NCI-H82 treated with DMSO at 0.1 percent for 48 hours (cell line): Measurements from ENCODE around the gene SELENOT.
"Not testable (repeated sequence)": the region's sequence is repeated elsewhere in the genome, so short reads cannot be mapped to it uniquely, and the experiment has no call there.

Source experiments
- DNase-seq: peaks from one replicate; lab custom pipeline; 2025; ENCODE audit not compliant: unreplicated experiment; lab: John Stamatoyannopoulos, UW

The SELENOT gene, protein sequence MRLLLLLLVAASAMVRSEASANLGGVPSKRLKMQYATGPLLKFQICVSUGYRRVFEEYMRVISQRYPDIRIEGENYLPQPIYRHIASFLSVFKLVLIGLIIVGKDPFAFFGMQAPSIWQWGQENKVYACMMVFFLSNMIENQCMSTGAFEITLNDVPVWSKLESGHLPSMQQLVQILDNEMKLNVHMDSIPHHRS

DNA sequence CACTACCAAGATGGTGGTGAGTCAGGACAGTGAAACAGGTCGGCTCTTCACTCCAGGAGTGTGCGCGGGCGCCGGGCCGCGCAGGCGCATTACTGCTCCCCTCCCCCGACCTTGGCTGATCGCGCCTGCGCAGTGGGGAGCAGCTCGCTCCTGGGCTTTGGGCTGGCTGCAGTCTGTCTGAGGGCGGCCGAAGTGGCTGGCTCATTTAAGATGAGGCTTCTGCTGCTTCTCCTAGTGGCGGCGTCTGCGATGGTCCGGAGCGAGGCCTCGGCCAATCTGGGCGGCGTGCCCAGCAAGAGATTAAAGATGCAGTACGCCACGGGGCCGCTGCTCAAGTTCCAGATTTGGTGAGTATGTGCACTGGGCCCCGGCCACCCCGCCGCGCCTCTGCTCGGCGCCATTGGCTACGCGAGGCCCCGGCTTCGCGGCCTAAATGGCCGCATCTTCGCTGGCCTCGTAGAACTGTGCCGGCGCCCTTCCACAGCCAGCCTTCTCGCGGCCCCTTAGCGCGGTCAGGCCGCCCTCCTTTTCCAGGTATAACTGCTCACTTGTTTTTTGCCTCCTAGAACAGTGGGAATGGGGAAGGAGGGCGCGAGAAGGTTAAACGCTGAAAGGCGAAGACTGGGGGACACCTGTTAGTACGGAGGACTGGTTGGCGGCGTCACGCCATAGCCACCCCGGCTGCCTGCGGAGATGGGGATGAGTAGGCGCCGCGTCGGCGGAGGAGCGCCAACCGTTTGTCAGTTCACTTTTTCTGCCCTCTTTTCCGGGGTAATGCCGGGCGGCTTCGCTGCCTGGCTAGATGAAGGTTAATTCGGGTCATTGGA is at the start of gene SELENOT:
Gene SELENOT, plus strand, starts transcription at position 169 of the 827 bp plus-strand sequence. Its CDS starts 42 bp downstream, at position 211.
- DNase-seq = peak; percentile 89

DNA sequence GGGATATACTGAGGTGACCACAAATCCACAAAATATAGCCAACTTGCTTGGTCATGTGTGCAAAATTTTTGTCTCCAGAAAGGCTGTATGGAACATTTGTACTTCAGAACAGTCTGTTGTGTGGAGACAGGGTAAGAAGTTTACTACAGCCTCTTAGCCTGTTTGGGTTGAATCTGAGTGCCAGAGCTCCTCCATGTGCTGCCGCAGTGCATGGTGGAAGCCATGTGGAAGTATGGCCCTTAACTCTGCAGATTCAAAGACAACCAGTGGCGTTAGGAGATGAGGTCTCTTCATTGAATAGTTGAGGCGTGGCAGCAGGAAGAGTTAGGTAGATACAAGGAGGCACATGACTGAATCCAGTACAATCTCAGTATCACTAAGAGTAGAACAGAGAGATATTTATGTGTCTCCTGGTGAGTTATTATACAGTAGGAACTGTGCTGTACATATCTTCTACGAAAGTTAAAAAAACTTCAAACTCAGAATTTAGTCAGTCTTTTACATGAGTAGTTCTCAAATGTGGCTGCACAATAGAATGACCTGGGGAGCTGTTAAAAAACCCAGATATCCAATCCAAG is 47.2 kb upstream of the SELENOT start:
- no peak for DNase-seq

DNA sequence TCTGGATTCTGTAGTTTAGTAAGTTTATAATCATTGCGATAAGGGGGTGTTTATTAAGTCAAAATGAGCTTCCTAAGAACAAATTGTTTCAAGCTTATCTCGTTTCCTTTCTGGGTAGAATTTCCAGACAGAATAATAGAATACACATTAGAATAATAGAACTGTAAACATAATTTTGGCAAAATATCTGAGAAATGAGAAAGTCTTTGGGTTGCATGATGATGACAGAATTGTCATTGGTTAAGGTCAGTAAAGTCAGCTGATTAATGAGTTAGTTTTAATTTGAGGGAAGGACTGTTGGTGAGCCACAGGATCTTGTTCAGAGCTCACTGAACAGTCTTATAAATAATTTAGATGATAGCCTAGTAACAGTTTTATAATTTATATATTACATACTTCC is 46.3 kb upstream of the SELENOT start:
- DNase-seq = no peak

DNA sequence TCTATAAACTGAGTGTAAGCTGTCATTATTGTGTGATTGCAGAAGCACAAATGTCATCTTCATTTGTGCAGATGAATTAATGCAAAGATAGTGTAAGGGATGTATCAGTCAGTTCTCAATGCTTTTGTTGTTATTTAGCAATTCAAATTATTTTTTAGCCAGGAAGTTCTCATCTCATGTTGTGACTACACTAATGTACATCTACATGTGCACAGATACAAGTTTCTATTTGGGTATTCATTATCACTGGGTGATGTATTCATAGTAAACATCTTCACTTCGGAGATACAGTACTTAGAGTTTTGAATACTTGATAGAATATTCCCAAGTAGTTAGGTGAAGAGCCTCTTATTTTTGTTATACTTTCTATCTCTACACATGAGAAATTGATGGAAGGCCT is 45.4 kb upstream of the SELENOT start:
- no peak for DNase-seq

DNA sequence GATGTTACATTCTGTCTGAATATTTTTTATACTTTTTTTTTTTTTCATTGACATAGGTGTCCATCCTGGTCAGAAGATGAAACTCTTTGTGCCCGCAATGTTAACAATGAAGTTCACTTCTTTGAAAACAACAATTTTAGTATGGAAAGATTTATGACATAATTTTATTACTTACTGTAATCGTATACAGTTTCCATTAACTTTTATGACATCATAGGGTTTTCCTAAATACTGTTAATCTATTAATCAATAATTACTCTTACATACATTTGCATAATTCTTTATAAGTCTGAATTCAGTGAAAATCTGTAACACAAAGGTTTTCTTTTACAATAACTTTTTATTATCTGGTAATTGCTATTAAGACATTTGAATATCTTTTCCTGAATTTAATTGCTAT is 38.9 kb upstream of the SELENOT start:
- no peak for DNase-seq

DNA sequence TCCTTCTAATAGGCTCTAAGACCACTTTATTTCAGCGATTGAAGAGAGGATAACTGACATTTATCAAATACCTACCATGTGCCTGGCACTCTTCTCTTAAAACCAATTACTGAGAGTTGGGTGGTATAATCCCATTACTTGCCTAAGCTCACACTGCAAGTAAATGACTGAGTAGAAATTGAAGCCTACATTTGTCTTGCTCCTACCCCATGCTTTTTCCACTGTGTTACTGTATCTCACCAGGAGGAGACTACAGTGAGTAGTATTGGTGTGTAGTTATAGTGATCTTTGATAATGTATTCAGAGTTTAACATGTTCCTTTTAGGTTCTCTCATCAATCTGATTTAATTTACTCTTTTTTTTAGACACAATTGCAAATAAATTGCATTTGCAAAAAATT is 35.8 kb upstream of the SELENOT start:
- peak; percentile 96 for DNase-seq

DNA sequence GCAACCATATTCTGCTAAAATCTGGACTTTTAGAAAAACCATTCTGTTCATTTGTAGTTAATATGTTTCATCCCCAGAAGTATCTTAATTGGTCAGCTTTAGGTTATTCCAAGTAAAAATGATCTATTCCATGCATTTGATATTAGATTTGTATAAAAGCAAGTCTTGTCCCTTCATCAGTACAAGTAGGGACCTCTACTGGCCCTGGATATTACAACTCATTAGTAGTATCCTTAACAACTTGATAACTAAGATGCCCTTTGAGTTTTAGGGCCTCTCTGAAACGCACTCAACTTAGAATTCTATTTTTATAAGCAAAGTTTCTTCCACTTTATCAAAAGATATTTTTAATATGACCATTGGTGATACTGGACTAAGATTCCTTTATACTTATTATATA is 25.3 kb upstream of the SELENOT start:
- DNase-seq = no peak

DNA sequence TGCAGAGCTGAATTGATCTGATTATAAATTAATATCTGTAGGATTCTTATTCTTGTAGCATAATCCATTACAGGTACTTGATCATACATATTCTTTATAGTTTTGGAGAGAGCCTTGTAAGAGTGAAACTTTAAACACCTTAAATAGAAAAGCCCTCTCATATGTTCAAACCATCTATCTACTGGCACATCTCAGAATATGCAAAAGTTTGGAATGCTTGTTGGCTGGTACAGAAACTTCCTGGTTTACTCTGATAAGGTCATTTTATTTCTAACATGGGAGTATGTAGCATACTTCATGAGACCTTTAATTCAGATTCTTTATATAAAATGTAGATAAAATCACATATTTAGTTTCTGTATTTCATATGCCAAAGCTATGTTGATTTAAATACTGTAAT is 21.9 kb upstream of the SELENOT start:
- DNase-seq = no peak

DNA sequence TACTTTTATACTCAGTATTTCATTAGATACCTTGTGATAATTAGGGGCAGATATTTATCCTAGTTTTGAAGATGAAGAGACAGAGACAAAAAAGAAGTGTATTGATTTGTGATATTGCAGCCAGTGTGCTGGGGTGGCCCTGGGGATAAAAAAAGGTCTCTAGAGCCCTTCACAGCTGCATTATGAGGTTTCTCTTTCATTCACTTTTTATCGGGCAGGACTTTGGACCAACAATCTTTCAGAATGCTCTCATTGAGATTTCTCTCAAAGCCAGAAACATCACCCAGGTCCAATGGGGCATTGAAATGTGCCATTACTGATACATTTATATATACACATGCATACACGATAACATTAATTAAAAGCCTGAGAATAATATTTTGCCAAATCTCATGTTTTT is 20.5 kb upstream of the SELENOT start:
- no peak for DNase-seq

DNA sequence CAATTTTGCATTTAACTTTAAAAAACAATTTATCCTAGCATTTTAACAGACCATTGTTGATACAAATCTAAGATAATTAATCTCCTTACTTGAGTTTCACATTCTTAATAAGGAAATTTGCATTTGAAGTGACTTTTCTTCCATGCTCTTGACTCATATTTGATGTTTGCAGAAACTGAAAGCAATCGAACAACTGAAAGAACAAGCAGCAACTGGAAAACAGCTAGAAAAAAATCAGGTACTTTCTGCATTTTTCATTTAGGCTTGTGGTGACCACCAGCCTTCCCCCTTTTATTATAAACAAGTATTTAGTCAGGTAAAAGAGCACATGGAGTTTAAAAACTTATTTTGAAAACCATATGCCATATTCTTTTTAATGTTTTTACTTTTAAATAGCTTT is 20.1 kb upstream of the SELENOT start:
- no peak for DNase-seq

DNA sequence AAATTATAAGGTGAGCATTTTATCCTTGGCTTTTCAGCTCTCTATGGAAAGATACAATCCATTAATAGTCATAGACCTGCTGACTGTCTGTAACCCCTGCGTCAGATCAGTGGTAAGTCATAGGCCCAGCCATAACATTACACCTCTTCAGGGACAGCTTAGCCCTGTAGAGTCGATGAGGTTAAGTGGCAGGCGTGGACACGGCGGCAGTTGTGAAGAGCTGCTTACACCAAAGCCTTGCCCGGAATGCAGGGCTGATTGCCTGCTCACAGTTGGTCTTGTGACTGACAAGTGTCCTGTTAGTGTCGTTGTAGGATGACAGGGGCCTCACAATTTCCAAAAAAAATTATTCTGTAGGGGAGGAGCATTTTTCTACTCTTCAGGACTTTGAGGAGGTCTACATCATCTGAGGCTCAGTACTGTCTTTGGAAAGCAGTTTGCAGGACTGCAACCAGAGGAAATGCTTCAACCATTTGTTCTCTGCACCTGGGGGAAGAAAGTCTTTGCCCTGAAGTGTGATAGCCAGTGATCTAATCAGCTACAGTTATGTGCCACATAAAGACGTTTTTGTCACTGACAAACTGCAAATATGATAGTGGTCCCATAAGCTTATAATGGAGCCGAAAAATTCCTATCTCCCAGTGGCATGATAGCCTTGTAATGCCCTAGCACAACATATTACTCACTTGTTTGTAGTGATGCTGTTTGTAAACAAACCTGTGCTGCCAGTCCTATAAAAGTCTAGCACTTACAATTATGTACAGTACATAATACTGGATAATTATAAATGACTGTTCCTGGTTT is 14.9 kb upstream of the SELENOT start:
- DNase-seq = no peak

DNA sequence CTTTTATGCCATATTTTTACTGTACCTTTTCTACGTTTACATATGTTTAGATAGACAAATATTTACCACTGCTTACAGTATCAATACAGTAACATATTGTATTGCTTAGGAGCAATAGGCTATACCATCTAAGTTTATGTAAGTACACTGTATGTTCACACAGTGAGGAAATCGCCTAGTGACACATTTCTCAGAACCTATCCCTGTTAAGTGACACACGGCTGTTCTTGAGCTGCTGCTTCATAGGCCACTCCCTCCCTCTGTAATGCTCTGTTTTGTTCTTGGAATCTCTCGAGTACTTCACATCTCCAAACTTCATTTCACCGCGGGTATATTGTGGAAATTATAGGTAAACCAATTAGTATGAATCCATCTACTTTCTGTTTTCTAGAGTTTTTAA is 13.4 kb upstream of the SELENOT start:
- no peak for DNase-seq

DNA sequence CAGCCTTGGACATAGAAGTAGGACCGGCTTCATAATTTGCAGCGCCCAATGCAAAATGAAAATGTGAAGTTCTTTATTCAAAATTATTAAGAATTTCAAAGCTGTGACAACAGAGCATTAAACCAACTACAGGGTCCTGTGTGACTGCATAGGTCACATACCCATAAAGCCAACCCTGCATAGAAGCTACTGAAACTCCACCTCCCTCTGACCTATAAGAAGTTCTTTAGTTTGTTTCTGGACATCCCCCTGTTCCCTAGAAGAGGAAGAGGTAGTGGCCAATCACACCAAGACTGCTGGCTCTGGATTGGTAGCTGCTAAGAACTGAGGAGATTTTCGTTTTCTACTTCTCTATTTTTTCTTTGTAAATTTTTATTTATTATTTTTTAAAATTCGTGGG is 9.0 kb upstream of the SELENOT start:
- no peak for DNase-seq

DNA sequence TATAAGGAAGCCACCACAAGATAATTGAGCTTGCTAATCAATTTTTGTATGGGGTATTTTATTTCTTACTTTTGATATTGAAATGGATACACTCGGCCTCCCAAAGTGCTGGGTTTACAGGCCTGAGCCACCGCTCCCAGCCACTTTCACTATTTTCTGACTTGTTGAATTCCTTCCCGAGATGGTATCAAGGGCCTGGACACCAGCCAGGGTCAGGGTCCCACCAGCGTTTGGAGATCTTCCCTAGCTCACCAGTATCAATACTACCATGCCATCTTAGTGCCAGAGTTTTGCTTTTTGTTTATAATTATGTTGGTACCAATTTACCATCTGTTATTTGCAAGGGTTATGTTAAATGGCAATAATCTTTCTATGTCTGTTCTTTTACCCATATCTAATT is 5.5 kb upstream of the SELENOT start:
- DNase-seq = no peak

DNA sequence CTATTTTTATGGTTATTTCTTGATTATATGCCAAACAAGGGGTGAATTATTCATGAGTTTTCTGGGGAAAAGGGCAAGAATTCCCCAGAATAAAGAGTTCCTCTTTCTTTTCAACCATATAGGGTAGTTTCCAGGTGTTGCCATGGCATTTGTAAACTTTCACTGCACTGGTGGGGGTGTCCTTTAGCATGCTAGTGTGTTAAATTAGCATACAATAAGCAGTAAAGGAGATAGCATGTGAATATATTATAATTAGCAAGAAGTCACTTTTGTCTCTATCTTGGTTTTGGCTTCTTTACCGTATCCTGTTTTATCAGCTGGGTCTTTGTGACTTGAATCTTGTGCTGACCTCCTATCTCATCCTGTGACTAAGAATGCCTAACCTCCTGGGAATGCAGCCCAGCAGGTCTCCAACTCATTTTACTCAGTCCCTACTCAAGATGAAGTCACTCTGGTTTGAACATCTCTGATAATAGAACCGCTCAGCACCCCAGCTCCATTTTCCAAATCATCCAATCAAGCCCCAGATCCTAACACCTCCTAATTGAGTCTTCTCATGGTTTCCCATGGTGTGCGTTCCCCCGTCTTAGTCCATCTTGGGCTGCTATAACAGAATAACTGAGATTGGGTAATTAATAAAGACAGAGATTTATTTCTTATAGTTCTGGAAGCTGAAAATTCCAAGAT is 3.4 kb upstream of the SELENOT start:
- DNase-seq = no peak

DNA sequence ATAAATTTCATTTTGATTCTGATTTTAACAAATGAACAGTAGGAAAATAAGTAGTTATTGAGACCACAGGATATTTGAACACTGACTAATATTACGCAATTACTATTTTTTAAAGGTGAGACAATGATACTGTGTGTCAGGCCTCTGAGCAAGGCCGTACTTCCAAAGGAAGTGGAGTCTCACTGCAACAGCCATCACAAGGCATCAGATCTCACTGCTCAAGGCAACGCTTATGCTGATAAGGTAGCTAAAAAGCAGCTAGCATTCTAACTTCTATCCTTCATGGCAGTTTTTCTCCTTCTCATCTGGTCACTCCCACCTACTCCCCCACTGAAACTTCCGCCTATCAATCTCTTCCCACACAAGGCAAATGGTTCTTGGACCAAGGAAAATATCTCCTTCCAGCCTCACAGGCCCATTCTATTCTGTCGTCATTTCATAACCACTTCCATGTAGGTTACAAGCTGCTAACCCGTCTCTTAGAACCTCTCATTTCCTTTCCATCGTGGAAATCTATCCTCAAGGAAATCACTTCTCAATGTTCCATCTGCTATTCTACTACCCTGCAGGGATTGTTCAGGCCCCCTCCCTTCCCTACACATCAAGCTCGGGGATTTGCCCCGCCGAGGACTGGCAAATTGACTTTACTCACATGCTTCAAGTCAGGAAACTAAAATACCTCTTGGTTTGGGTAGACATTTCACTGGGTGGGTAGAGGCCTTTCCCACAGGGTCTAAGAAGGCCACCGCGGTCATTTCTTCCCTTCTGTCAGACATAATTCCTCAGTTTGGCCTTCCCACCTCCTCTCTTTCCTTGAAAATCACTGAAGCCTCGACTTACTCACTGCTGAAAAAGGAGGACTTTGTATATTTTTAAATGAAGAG is 2.2 kb upstream of the SELENOT start:
- not testable (repeated sequence) for DNase-seq

DNA sequence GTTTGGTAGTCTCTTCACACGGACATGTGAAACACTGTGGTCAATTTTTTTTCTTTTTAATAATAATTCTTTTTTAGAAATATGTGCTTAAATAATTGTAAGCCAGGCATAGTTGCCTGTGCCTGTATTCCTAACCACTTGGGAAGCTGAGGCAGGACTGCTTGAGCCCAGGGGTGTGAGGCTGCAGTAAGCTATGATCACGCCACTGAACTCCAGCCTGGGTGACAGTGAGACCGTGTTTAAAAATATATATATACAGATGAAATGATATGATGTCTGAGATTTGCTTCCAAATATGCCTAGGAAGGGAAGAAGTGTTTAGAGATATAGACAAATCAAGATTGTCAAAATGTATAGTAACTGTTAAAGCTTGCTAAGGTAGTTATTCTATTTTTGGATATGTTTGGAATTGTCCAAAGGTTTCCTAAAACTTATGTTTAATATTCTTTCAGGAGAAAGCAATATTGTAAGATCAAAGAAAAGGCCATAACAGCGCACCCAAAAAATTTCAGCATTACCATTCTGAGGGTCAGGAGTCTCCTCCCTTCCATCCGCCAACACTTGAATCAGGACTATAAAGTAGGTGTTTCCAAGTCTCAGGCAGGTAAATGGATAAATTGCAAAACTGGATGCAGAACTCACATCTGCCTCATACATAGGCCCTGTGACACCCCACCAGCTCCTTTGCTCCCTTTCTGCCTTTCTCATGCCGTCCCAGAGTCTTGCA is 532 bp upstream of the SELENOT start:
- DNase-seq = no peak

DNA sequence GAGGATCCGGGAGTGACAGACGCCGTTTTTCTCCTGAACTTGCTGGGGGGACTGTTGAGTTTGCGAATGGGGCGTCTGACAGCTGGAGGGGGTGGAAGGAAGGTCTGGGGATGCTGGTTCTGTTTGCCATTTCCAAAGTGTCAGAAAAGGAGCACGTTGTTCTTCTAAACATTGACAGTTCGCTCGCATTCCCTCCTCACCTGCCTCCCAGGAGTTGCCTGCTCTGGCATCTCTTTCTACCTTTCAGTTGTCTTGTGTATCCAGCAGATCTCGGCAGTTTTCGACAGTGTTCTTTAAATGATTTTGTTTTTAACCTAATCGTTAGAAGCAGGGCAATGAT is 829 bp downstream of the SELENOT start:
- DNase-seq = no peak

DNA sequence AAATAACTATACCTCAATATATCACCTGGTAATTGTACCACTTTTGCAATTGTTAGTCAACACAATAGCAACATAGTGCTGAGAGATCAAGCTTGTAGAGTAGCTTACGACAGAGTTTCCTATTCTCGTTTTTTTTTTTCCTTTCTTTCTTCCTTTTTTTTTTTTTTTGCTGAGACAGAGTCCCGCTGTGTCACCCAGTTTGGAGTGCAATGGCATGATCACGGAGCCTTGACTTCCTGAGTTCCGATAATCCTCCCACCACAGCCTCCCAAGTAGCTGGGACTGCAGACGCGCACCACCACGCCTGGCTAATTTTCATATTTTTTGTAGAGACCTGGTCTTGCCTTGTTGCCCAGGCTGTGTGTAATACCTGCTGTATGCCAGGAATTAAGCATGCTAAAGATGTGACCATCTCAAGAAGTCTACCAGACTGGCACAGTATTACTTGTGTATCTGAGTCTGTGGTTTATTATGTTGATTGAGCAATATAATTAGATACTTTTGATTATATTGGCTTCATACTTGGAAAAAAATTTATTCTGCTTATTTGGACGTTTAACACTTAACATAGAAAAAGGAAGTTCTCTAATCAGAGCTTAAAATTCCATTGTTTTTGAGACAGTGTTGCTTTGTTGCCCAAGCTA is 3.0 kb downstream of the SELENOT start:
- no peak for DNase-seq
